Lower lobe of right lung (tissue), 2 donors: ENCODE data around the gene FKBP1C. TPM values are rescaled to one million over a fixed set of nuclear protein-coding genes. Genes with fewer than 3 reads are reported as not detected.
"Not testable (repeated sequence)": the region's sequence is repeated elsewhere in the genome, so short reads cannot be mapped to it uniquely, and the experiment has no call there.

Experiments
- ATAC-seq, 2 donors: fragments of 200-7000 bp; cut with Tn5 transposase; one replicate each; pipeline ENCODE4 v1.9.1; 2020 to 2022; ENCODE audit warnings: mild to moderate bottlenecking in 2 of 2, moderate library complexity in 2 of 2
- DNase-seq: peaks from one replicate; pipeline ENCODE4 v3.0.0-alpha.2; 2020
- H3K27ac ChIP-seq: fragments of 200-600 bp; one replicate; pipeline ENCODE4 v1.8.0; 2022
- H3K27me3 ChIP-seq: fragments of 200-600 bp; one replicate; pipeline ENCODE4 v1.8.0; 2022; ENCODE audit warnings: low read depth
- H3K36me3 ChIP-seq: fragments of 200-600 bp; one replicate; pipeline ENCODE4 v1.8.0; 2022; ENCODE audit warnings: mild to moderate bottlenecking
- H3K4me1 ChIP-seq: fragments of 200-600 bp; one replicate; pipeline ENCODE4 v1.8.0; 2022
- H3K4me3 ChIP-seq: fragments of 200-600 bp; one replicate; pipeline ENCODE4 v1.8.0; 2022; ENCODE audit warnings: mild to moderate bottlenecking
- H3K9me3 ChIP-seq: fragments of 200-600 bp; one replicate; pipeline ENCODE4 v1.8.0; 2022
- CTCF ChIP-seq: fragments of 200-600 bp; IDR thresholded peaks from one replicate; pipeline ENCODE4 v1.8.0; 2022; ENCODE audit warnings: antibody characterized with exemption, mild to moderate bottlenecking
- intact Hi-C: fragments of 100-400 bp; cut with DNase I; formaldehyde crosslinking; loops from one replicate; pipeline ENCODE4 v1.11.0; 2022
- total RNA-seq: library from RNA; stranded (reverse); fragmentation: NEBNext Ultra II Directional; extraction: Animal tissue kit (Norgen Biotek cat#: 25700); gene quantifications from one replicate; pipeline ENCODE4 v1.2.1, GENCODE V29; 2021
- donor health status: DM: no; HTN: yes; CAD: no; lungs with severe emphysema.

Gene FKBP1C
- total RNA-seq, 1 donor from 2014 or later = 1.1 TPM

- ATAC-seq, H3K36me3 ChIP-seq: not testable (repeated sequence)
These were observed 18.8 kb downstream of the FKBP1C start for GRCh38 chr6:63230027-63230426.

GRCh38 chr6:63230511-63230910 is 19.2 kb downstream of the FKBP1C start:
- H3K4me1 ChIP-seq, H3K36me3 ChIP-seq, H3K27me3 ChIP-seq, DNase-seq, ATAC-seq, intact Hi-C loops, H3K9me3 ChIP-seq, H3K4me3 ChIP-seq, H3K27ac ChIP-seq: not testable (repeated sequence)

More at GRCh38 chr6:63230027-63230426, 18.8 kb downstream of the FKBP1C start:
- H3K9me3 ChIP-seq, H3K27ac ChIP-seq, H3K4me3 ChIP-seq, intact Hi-C loops, DNase-seq, H3K4me1 ChIP-seq, H3K27me3 ChIP-seq: not testable (repeated sequence)

DNA sequence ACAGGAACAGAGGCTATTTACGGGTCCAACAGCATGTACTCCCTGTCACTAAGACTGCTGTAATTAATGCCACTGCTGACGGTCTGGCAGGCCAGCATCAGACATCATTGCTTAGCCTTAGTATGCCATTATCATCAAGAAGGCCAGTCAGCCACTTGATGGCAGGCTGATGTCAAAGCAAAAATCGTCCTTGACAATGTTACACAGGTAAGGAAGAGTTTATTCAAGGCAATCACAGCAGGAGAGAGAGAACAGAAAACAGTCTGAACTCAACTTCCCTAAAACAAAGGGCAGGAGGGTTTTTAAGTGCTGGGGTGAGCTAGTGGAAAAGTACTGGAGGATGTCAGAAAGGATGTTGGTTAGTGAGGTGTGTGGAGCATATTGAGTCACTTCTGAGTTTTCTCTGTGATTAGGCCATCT is 25.1 kb downstream of the FKBP1C start:
- no peaks in the 10 kb centered on the region for H3K27me3 ChIP-seq
- H3K4me1 ChIP-seq = no peaks in the 10 kb centered on the region
- H3K36me3 ChIP-seq = no peaks in the 10 kb centered on the region
- H3K27ac ChIP-seq = no peak overlapping the region
- no peak for TF ChIP-seq CTCF
- no peaks in the 10 kb centered on the region for H3K9me3 ChIP-seq
- intact Hi-C loops = no loop called here
- DNase-seq (no peak), ATAC-seq (no peak)
- no peak overlapping the region for H3K4me3 ChIP-seq

GRCh38 chr6:63245420-63245819 is 34.2 kb downstream of the FKBP1C start:
- intact Hi-C loops = no loop called here
- no peak for DNase-seq
- Histone ChIP-seq H3K27me3 (no peaks in the 10 kb centered on the region), H3K4me3 (no peak overlapping the region), H3K4me1 (no peaks in the 10 kb centered on the region), H3K27ac (no peak overlapping the region), H3K9me3 (no peaks in the 10 kb centered on the region), H3K36me3 (no peaks in the 10 kb centered on the region)
- ATAC-seq = no peak
- TF ChIP-seq CTCF = no peak

- ATAC-seq = no peak
- Histone ChIP-seq H3K4me1 (no peaks in the 10 kb centered on the region), H3K9me3 (no peaks in the 10 kb centered on the region), H3K36me3 (no peaks in the 10 kb centered on the region), H3K4me3 (no peak overlapping the region), H3K27ac (no peak overlapping the region), H3K27me3 (no peaks in the 10 kb centered on the region)
- DNase-seq = no peak
- no peak for TF ChIP-seq CTCF
- intact Hi-C loops = no loop called here
These were observed 34.6 kb downstream of the FKBP1C start for GRCh38 chr6:63245909-63246308.

GRCh38 chr6:63246581-63246980 is 35.3 kb downstream of the FKBP1C start:
- Histone ChIP-seq H3K27me3 (no peaks in the 10 kb centered on the region), H3K4me1 (no peaks in the 10 kb centered on the region), H3K36me3 (no peaks in the 10 kb centered on the region), H3K9me3 (no peaks in the 10 kb centered on the region), H3K4me3 (no peak overlapping the region), H3K27ac (no peak overlapping the region)
- TF ChIP-seq CTCF = no peak
- ATAC-seq (no peak), DNase-seq (no peak)
- intact Hi-C loops = no loop called here
